CD4-positive, alpha-beta T cell treated with Interleukin-10 for 1 hour (primary cell): ENCODE measurements around the gene HSDL1.

Experiments used
- DNase-seq: peaks from one replicate; pipeline ENCODE4 v3.0.0-alpha.2; 2020

The HSDL1 gene

DNA sequence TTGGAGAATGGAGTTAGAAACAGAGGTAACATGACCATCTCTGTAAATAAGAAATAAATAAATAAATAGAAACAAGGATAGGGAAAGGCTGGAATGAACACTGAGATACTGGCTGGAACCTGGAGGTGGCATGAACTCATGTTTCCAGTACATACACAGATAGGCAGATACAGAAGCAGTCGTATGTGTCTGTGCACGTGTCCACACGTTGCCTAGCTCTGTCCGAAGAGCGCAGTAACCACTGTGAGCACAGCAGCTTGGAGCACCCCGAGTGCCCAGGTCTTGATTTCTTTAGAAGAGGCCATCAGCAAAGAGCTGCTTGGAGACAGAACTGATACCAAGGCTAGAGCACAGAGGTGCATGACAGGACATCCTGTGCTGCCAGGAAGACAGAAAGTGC, 65.3 kb downstream of the HSDL1 start:
- DNase-seq, result no peak

DNA sequence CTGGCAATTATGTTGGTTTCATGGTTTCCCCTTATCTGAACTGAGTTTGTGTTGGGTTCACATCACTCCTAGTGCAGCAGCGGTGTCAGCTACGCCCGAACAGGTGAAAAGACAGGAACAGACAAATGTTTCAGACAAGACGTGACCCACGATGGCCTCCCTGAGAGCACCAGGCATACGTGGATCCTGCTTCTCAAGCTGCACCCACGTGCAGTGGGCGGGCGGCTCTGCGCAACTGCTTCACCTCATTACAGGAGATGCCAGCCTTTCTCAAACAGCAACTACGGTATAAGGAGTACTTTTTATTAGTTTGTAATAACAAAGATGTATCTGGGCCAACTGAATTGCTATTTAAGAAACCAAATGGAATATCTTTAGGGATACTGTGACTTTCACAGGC, 69.6 kb downstream of the HSDL1 start:
- DNase-seq, result no peak

DNA sequence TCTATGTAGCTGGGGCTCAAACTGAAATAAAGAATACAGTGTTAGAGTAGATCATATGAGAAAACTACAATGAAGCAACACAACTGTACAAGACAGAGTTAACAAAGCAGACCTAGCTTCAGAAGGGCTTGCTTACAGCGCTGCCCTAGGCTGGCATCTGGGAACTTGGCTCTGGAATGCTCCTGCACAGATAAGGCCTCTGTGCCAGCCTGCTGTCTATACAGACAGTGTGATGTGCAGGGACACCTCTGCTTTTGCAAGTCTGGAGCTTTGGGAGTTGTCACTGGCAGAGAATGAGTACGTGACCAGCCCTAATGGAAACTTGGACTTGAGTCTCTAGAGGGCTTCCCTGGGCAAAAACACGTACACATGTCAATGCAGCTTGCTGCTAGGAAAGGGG, 70.3 kb downstream of the HSDL1 start:
- DNase-seq, result no peak
